ENCODE data around the gene TEPSIN. TPM values are rescaled to one million over a fixed set of nuclear protein-coding genes. Genes with fewer than 3 reads are reported as not detected.
A peak's percentile ranks its signal among the peaks of the same experiment; 100 is the strongest.

Gene TEPSIN
- total and polyA plus RNA-seq, 2 of the 13 experiments (the other 11 are each of a cell fraction or from before 2014, with no cell fraction given), result 16.1 to 18.8 TPM

DNA sequence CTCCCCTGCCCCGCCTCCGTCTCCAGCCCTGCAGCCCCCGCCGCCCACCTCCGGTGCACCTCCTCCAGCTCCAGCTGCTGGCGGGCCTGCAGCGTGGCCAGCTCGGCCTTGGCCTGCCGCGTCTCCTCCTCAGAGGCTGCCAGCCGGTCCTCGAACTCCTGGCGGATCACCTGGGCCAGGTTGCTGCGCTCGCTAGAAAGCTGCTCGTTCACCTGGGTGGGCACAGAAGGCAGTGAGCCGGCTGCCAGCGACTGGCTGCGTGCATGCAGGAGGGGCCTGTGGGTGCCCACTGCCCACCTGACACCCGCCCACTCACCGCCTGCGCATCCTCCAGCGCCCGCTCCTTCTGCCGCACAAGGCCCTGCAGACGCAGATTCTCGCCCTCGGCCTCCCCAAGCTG, 48.3 kb downstream of the TEPSIN start:
- no peak overlapping the region for H3K4me3 ChIP-seq (replicated peaks in 1 of 3; ENCODE audit: insufficient read depth in 1 of 3, low read depth in 2 of 3, low read length in 3 of 3)
- H3K9me3 ChIP-seq (ENCODE audit: low read length), result no peaks in the 10 kb centered on the region
- 0 out of 2 replicates have a peak, but pooled peaks have one; percentile 41 for TF ChIP-seq ZNF776 (CRISPR knock-in tag; IDR thresholded peaks at IDR 0.05)
- TF ChIP-seq, protein P1, sequence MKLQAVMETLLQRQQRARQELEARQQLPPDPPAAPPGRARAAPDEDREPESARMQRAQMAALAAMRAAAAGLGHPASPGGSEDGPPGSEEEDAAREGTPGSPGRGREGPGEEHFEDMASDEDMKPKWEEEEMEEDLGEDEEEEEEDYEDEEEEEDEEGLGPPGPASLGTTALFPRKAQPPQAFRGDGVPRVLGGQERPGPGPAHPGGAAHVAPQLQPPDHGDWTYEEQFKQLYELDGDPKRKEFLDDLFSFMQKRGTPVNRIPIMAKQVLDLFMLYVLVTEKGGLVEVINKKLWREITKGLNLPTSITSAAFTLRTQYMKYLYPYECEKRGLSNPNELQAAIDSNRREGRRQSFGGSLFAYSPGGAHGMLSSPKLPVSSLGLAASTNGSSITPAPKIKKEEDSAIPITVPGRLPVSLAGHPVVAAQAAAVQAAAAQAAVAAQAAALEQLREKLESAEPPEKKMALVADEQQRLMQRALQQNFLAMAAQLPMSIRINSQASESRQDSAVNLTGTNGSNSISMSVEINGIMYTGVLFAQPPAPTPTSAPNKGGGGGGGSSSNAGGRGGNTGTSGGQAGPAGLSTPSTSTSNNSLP (IDR thresholded peaks at IDR 0.05; ENCODE audit: low read depth, low read length), result no peak
- intact Hi-C loops (cut with micrococcal nuclease; ENCODE audit: unreplicated experiment), result no loop called here
- CTCF ChIA-PET (ENCODE audit: low intra/inter-chr PET ratio, low total read pairs), result no interaction called here
- H3K4me2 ChIP-seq (ENCODE audit: low read depth, low read length), result no peak overlapping the region
- H2AFZ ChIP-seq (ENCODE audit: low read length), result no peak overlapping the region
- DNase-seq (ENCODE audit: low spot score) (no peak), FAIRE-seq (no peak), ATAC-seq (no peak)
- H3K27me3 ChIP-seq (ENCODE audit: control insufficient read depth in 1 of 2, insufficient read depth in 2 of 2, low read length in 2 of 2), result 0 out of 5 replicates have a peak, but pooled peaks cover 0 to under 1% of the 10 kb centered on the region in 2 experiments
- in situ Hi-C loops (cut with HindIII; ENCODE audit: extremely low pct_ligation_motif_present, low pct_unique_long_range_greater_than_20kb), result loop anchor here (5.0 kb wide), 1 partner anchor 48 kb away; no protein-coding TSS in a partner anchor
- H3K4me1 ChIP-seq (ENCODE audit: insufficient read depth, low read length), result peaks cover 10% of the 10 kb centered on the region
- no peaks in the 10 kb centered on the region for H3K79me2 ChIP-seq (ENCODE audit: insufficient read depth, low read length)
- H3K36me3 ChIP-seq (replicated peaks in 1 of 2; ENCODE audit: control insufficient read depth in 1 of 2, insufficient read depth in 2 of 2, low read length in 2 of 2), result peaks cover 3 to 5% of the 10 kb centered on the region in 2 experiments; a peak in 2 of 5 replicates
- no TSS peak for BruUV-seq (replicated peaks)
- 95% methylated on average over 23 of the region's 28 CpGs for WGBS (ENCODE audit: low lambda C conversion rate)
- no peak overlapping the region for H3K9ac ChIP-seq (ENCODE audit: insufficient read depth, low read depth, low read length)
- no peaks in the 10 kb centered on the region for H4K20me1 ChIP-seq (ENCODE audit: insufficient read depth, low read length)
- H3K27ac ChIP-seq (ENCODE audit: extremely low read length, insufficient read depth, low read length), result no peak overlapping the region
- POLR2A ChIA-PET, result no interaction called here

DNA sequence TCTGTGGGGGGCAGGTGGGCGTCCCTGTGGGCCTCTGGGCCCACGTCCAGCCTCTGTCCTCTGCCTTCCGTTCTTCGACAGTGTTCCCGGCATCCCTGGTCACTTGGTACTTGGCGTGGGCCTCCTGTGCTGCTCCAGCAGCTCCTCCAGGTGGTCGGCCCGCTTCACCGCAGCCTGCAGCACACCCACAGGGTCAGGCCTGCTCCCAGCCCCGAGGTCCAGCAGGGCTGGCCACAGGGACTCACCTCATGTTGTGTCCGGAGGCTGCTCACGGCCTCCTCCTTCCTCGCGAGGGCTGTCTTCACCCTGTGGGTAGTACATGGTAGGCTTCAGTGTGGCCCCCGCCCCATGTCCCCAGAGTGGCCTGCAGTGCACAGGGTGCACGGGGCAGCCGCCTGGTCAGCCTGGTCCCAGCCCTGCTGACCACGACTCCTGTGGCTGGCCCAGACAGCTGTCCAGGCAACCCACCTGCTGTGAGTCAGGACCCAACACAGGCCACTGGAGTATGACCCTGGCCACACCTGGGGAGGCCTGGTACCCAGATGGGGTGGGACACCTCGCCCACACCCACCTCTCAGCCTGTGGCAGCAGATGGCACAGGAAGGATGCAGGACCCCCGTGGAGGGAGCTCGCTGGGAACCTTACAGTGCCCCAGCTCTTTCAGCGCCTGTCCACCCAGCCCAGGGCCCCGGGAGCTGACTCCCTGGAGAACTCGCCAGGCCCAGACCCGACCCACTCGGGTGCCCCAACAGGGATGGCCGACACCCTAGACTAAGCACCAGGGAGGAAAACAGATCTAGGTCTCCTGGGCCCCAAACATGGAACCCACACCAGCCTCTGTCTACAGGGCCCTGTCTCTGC, 49.0 kb downstream of the TEPSIN start:
- POLR2A ChIA-PET, result no interaction called here
- no TSS peak for BruUV-seq (replicated peaks)
- no peaks in the 10 kb centered on the region for H4K20me1 ChIP-seq (ENCODE audit: insufficient read depth, low read length)
- no peaks in the 10 kb centered on the region for H3K79me2 ChIP-seq (ENCODE audit: insufficient read depth, low read length)
- H3K4me3 ChIP-seq (replicated peaks in 1 of 3; ENCODE audit: insufficient read depth in 1 of 3, low read depth in 2 of 3, low read length in 3 of 3), result no peak overlapping the region
- peaks cover 3 to 4% of the 10 kb centered on the region in 2 experiments; a peak in 1 of 5 replicates for H3K27me3 ChIP-seq (ENCODE audit: control insufficient read depth in 1 of 2, insufficient read depth in 2 of 2, low read length in 2 of 2)
- no peak overlapping the region for H3K9ac ChIP-seq (ENCODE audit: insufficient read depth, low read depth, low read length)
- intact Hi-C loops (cut with micrococcal nuclease; ENCODE audit: unreplicated experiment), result loop anchor here (1.0 kb wide), 1 partner anchor 48 kb away; no protein-coding TSS in a partner anchor
- CTCF ChIA-PET (ENCODE audit: low intra/inter-chr PET ratio, low total read pairs), result interaction anchor here (1.4 to 2.2 kb wide), 3 partner anchors 45 to 88 kb away, joined by 4 to 11 read pairs (median 5); no protein-coding TSS in a partner anchor
- ATAC-seq (peak; percentile 71), FAIRE-seq (no peak), DNase-seq (ENCODE audit: low spot score) (peak; percentile 29)
- in situ Hi-C loops (cut with HindIII; ENCODE audit: extremely low pct_ligation_motif_present, low pct_unique_long_range_greater_than_20kb), result loop anchor here (5.0 kb wide), 1 partner anchor 48 kb away; no protein-coding TSS in a partner anchor
- H3K9me3 ChIP-seq (ENCODE audit: low read length), result no peaks in the 10 kb centered on the region
- no peak overlapping the region for H3K4me2 ChIP-seq (ENCODE audit: low read depth, low read length)
- WGBS (ENCODE audit: low lambda C conversion rate), result 74% methylated on average over 10 of the region's 27 CpGs
- no peak overlapping the region for H2AFZ ChIP-seq (ENCODE audit: low read length)
- peaks cover 3 to 5% of the 10 kb centered on the region in 2 experiments; a peak in 2 of 5 replicates for H3K36me3 ChIP-seq (replicated peaks in 1 of 2; ENCODE audit: control insufficient read depth in 1 of 2, insufficient read depth in 2 of 2, low read length in 2 of 2)
- H3K27ac ChIP-seq (ENCODE audit: extremely low read length, insufficient read depth, low read length), result no peak overlapping the region
- peaks cover 17% of the 10 kb centered on the region for H3K4me1 ChIP-seq (ENCODE audit: insufficient read depth, low read length)
- TF ChIP-seq, protein P2, sequence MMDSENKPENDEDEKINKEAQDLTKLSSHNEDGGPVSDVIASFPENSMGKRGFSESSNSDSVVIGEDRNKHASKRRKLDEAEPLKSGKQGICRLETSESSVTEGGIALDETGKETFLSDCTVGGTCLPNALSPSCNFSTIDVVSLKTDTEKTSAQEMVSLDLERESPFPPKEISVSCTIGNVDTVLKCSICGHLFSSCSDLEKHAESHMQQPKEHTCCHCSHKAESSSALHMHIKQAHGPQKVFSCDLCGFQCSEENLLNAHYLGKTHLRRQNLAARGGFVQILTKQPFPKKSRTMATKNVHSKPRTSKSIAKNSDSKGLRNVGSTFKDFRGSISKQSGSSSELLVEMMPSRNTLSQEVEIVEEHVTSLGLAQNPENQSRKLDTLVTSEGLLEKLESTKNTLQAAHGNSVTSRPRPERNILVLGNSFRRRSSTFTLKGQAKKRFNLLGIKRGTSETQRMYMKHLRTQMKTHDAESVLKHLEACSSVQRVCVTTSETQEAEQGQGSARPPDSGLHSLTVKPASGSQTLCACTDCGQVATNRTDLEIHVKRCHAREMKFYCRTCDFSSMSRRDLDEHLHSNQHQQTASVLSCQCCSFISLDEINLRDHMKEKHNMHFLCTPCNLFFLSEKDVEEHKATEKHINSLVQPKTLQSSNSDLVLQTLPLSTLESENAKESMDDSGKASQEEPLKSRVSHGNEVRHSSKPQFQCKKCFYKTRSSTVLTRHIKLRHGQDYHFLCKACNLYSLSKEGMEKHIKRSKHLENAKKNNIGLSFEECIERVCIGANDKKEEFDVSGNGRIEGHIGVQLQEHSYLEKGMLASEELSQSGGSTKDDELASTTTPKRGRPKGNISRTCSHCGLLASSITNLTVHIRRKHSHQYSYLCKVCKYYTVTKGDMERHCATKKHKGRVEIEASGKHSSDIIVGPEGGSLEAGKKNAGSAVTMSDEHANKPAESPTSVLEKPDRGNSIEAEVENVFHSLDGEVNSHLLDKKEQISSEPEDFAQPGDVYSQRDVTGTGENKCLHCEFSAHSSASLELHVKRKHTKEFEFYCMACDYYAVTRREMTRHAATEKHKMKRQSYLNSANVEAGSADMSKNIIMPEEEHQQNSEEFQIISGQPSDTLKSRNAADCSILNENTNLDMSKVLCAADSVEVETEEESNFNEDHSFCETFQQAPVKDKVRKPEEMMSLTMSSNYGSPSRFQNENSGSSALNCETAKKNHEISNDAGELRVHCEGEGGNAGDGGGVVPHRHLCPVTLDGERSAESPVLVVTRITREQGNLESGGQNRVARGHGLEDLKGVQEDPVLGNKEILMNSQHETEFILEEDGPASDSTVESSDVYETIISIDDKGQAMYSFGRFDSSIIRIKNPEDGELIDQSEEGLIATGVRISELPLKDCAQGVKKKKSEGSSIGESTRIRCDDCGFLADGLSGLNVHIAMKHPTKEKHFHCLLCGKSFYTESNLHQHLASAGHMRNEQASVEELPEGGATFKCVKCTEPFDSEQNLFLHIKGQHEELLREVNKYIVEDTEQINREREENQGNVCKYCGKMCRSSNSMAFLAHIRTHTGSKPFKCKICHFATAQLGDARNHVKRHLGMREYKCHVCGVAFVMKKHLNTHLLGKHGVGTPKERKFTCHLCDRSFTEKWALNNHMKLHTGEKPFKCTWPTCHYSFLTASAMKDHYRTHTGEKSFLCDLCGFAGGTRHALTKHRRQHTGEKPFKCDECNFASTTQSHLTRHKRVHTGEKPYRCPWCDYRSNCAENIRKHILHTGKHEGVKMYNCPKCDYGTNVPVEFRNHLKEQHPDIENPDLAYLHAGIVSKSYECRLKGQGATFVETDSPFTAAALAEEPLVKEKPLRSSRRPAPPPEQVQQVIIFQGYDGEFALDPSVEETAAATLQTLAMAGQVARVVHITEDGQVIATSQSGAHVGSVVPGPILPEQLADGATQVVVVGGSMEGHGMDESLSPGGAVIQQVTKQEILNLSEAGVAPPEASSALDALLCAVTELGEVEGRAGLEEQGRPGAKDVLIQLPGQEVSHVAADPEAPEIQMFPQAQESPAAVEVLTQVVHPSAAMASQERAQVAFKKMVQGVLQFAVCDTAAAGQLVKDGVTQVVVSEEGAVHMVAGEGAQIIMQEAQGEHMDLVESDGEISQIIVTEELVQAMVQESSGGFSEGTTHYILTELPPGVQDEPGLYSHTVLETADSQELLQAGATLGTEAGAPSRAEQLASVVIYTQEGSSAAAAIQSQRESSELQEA (CRISPR knock-in tag; IDR thresholded peaks at IDR 0.05; ENCODE audit: not compliant biosample characterization), result peak; percentile 41
